Suppressor macrophage treated with lipopolysaccharide for 4 hours (primary cell): Measurements from ENCODE around the gene CFAP210.
"Not testable (repeated sequence)": the region's sequence is repeated elsewhere in the genome, so short reads cannot be mapped to it uniquely, and the experiment has no call there.

Source experiments
- DNase-seq: peaks from one replicate; pipeline ENCODE4 v3.0.0-alpha.2; 2020

The CFAP210 gene

DNA sequence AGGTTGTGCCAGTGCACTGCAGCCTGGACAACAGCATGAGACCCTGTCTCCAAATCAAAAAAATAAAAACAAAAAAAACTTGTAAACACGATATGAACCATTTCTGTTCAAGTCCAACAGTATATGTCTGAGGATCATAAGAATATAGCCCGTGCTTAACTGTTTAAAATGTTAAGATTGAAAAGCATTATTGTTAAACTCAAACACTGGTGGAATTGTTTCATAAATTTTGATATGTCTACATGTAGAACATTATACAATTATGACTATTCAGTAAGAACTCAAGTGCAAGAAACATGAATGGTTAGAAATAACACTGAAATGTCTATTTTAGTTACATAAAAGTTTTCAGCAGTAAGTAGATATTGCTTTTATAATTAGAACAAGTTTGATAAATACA lies 80.3 kb downstream of the CFAP210 start:
- DNase-seq, result no peak

- DNase-seq, result no peak
Measured at GRCh38 chr2:169609264-169609663, 84.9 kb downstream of the CFAP210 start.

- no peak for DNase-seq
Measured at GRCh38 chr2:169599568-169599967, 94.6 kb downstream of the CFAP210 start.

- no peak for DNase-seq
Measured at GRCh38 chr2:169598982-169599381, 95.2 kb downstream of the CFAP210 start.

DNA sequence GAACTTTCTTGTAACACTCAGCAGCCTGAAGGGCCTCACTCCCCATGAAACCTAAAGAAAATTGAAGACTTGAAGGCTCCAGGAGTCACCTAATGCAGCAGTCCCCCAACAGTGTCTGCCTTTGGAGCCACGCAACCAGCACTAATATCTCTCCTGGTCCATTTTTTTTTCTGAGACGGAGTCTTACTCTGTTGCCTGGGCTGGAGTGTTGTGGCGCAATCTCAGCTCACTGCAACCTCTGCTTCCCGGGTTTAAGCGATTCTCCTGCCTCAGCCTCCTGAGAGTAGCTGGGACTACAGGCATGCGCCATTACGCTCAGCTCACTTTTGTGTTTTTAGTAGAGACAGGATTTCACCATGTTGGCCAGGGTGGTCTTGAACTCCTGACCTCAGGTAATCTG lies 97.7 kb downstream of the CFAP210 start:
- DNase-seq, result not testable (repeated sequence)
